SIG-M5 treated with dmso at 0.1 percent for 504 hours (cell line): ENCODE measurements around the gene SERF2.
A peak's percentile ranks its signal among the peaks of the same experiment; 100 is the strongest.

ENCODE experiments used
- DNase-seq: peaks from one replicate; lab custom pipeline; 2025; ENCODE audit not compliant: unreplicated experiment; lab: John Stamatoyannopoulos, UW

The SERF2 gene

GRCh38 chr15:43791993-43792760, at the start of gene SERF2:
Gene SERF2 (plus strand): TSS chr15:43792320. CDS start chr15:43792377, 57 bp downstream.
- DNase-seq, result peak; percentile 96

DNA sequence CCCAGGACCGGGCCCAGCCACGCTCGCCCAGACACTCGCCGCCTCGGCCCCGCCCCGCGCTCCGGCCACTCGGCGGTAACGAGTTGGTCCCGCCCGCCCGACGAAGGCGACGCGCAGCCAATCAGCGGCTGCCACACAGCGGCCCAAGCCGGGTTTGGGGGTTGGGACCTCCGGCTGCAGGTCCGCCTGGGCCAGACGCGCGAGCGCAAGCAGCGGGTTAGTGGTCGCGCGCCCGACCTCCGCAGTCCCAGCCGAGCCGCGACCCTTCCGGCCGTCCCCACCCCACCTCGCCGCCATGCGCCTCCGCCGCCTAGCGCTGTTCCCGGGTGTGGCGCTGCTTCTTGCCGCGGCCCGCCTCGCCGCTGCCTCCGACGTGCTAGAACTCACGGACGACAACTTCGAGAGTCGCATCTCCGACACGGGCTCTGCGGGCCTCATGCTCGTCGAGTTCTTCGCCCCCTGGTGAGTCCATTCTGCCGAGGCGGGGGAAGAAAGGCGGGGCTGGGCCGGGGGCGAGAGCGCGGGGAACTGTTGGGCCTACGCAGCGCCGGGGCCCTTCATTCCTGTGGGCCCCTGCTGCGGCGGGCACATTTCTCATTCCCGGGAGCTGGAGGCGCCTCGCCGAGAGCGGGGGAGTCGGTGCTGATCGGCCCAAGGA, 45.7 kb upstream of the SERF2 start, which contains the start of gene PDIA3:
PDIA3 (plus strand) TSS at position 194 of the 658 bp plus-strand sequence; CDS start at position 296, 102 bp downstream.
- DNase-seq, result peak; percentile 67

GRCh38 chr15:43746903-43747309, 45.2 kb upstream of the SERF2 start:
- peak; percentile 44 for DNase-seq

- peak; percentile 18 for DNase-seq
These were observed 43.7 kb upstream of the SERF2 start for GRCh38 chr15:43748376-43748775.

DNA sequence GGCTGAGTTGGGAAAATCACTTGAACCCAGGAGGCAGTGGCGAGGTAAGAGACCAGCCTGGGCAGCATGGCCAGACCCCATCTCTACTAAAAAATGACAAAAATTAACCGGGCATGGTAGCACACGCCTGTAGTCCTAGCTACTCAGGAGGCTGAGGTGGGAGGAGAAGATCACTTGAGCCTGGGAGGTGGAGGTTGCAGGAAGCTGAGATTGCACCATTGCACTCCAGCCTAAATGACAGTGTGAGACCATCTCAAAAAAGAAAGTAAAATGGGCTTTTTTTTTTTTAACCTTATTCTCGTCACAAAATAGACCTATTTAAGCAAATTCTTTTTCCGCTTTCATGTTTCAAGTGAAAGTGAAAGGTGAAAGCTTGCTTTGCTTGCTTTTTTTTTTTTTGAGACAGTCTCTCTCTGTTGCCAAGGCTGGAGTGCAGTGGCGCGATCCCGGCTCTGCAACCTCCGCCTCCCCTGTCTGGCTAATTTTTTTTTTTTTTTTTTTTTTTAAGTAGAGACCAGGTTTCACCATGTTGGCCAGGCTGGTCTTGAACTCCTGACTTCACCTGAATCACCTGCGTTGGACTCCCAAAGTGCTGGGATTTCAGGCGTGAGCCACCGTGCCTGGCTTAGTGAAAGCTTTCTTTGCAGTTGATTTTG, 42.3 kb upstream of the SERF2 start:
- no peak for DNase-seq

- no peak for DNase-seq
These were observed 40.2 kb upstream of the SERF2 start for GRCh38 chr15:43751885-43752284.

GRCh38 chr15:43762824-43763223, 29.3 kb upstream of the SERF2 start:
- no peak for DNase-seq

DNA sequence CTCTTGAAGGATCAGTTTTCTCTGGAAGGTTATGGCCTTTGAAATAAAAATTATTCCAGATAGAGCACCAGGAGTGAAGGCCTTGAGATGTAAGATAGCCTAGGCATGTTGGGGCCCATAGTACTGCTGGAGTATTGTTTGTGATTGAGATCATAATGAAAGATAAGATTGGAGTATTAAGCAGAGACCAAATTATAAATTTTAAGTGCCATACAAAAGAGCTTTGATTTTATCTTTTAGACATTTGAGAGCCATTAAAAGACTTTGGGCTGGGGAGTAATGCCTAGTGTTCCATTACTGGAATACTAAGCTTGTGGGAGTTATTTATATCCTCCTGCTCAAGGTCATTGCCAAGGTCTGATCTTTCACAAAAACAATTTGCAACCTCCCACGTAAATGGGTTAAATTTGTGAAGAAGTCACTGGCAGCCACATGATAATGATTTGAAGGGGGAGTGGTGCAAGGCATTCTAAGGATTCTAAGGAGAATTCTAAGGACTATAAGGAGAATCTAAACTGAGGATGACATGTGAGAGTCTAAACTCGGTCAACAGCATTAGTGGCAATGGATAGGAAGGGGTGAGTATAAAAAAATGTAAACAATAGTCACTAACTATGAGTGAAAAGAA, 28.2 kb upstream of the SERF2 start:
- DNase-seq, result no peak

GRCh38 chr15:43769584-43770228, 22.4 kb upstream of the SERF2 start:
- peak; percentile 73 for DNase-seq

GRCh38 chr15:43771816-43772215, 20.3 kb upstream of the SERF2 start:
- no peak for DNase-seq

GRCh38 chr15:43772624-43773023, 19.5 kb upstream of the SERF2 start:
- no peak for DNase-seq

GRCh38 chr15:43774062-43774461, 18.1 kb upstream of the SERF2 start:
- DNase-seq, result no peak

DNA sequence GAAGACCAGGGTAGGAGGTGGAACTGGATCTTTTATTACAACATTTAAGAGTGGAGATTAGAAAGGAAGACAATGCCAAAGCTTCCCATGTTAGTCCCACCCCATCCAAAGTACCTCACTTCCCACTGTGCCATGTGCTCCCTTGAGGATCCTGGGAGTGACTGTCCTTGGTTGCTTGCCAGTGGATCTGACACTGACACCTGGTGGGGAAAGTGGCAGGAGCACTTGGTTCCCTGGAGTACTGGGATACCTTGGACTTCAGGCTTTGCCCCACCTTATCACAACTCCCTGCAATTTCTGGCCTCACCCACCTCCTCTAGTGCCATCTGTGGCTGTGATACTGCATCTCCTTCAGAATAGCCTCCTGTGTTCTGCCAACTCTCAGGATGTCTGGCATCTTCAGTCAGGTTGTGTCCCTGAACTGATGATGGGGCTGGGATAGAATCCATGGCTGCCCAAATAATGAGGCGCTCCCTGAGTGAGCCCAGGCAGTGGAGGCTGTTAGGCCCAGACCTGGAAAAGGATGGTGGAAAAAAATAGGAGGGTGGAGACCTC, 16.6 kb upstream of the SERF2 start:
- DNase-seq, result no peak

- DNase-seq, result no peak
These were observed 15.9 kb upstream of the SERF2 start for GRCh38 chr15:43776101-43776717.

DNA sequence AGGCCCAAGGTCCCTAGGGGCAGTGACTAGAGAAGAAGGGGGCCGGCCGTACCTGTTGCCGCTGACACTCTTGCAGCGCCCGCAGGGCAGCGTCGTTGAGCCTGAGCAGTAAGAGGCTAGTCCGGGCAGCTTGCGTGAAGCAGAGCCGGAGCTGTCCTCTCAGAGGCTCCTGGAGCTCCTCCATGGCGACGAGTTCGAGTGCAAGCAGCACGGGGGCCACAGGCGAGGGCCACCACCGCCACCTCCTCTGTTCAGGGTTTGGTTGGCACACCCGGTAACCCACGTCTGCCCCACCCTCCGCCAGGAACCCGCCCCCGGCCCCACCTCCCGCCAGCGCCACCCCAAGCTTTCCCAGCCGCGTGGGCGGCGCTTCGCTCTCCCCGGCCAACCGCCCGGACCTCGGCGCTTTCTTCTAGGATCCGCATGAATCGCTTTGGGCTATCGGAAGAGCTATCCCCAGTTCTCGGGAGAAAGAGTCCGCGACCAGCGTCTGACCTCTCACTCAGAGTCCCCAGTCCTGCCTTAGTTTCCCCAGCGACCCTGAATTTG, 15.3 kb upstream of the SERF2 start, which contains the start of gene ELL3:
ELL3 (minus strand) TSS at position 249 of the 549 bp plus-strand sequence; CDS start at position 184, 65 bp downstream.
- DNase-seq, result peak; percentile 72

- DNase-seq, result peak; percentile 75
These were observed 14.7 kb upstream of the SERF2 start for GRCh38 chr15:43777267-43777914.

GRCh38 chr15:43779016-43779415, 13.1 kb upstream of the SERF2 start:
- DNase-seq, result no peak

- DNase-seq, result no peak
These were observed 2.7 kb upstream of the SERF2 start for GRCh38 chr15:43789409-43789808.
